Measurements from ENCODE around the gene CWH43.
"Not testable (repeated sequence)": the region's sequence is repeated elsewhere in the genome, so short reads cannot be mapped to it uniquely, and the experiment has no call there.

The CWH43 gene

GRCh38 chr4:49109567-49110166 is 123.6 kb downstream of the CWH43 start:
- not testable (repeated sequence) for H3K4me3 ChIP-seq (ENCODE audit: control insufficient read depth, low read depth, low read length); DNase-seq (ENCODE audit: low read depth)

- H3K4me3 ChIP-seq (ENCODE audit: control insufficient read depth, low read depth, low read length); DNase-seq (ENCODE audit: low read depth): not testable (repeated sequence)
These were observed 124.5 kb downstream of the CWH43 start for GRCh38 chr4:49110579-49110978.
